ENCODE results near the gene IL18. TPM values are rescaled to one million over a fixed set of nuclear protein-coding genes. Genes with fewer than 3 reads are reported as not detected.
A peak's percentile ranks its signal among the peaks of the same experiment; 100 is the strongest.

Gene IL18
- total and polyA plus RNA-seq, 4 donors = 3.0 to 5.2 (median 3.5) TPM

DNA sequence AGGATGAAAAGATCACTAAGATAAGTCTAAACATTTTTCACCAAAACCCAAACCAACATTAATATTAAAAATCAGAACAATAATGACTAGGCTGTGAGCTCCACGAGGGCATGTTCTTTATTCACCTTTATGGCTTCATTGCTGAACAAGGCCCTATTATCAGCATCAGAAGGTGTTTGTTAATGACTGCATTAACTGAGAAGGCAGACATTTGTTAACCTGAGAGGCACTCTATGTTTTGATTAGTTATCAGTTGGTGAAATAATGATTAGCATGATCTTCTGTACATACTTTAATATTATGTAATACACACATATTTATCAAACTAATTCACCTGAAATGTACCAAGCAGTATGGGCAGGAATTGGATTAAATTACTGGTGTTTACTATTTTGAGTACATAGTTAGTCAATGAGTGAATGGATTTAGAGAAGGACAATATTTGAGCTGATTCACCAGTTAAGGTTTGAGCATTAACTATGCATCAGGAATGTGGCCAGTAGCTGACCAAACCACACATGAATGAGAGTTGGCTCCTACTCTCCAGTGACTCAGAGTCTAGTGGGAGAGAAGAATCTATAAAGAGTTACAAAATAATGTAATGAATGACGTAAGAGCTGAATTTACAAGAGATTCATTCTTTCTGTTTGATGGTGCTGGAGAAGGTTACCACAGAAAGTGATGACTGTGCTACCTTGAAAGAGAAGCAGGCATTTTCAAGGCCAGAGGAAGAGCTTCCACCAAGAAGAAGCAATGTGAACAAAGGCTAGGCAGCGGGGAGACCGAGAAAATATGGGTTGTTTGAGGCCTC lies 6.7 kb downstream of the IL18 start:
- Histone ChIP-seq H3K9ac (ENCODE audit: low read depth in 1 of 2, low read length in 2 of 2) (peak overlapping the region in 1 of 2 donors; percentile 36), H3K27ac (ENCODE audit: low read depth in 1 of 2, low read length in 2 of 2) (peak overlapping the region; percentile 54 to 86), H3K4me1 (ENCODE audit: control insufficient read depth in 4 of 4, insufficient read depth in 4 of 4, low read length in 3 of 4) (peaks cover 0 to 8% (median 5%) of the 10 kb centered on the region in 4 donors), H3K4me3 (ENCODE audit: low read depth in 1 of 3, low read length in 3 of 3) (no peak overlapping the region), H3K36me3 (ENCODE audit: control insufficient read depth in 4 of 4, insufficient read depth in 3 of 4, low read depth in 1 of 4, low read length in 3 of 4) (no peaks in the 10 kb centered on the region), H3K9me3 (ENCODE audit: control insufficient read depth in 4 of 4, low read length in 3 of 4) (no peaks in the 10 kb centered on the region), H3K27me3 (ENCODE audit: control insufficient read depth in 4 of 4, insufficient read depth in 4 of 4, low read length in 3 of 4) (no peaks in the 10 kb centered on the region)
- WGBS = 72% methylated on average over 4 of the region's 4 CpGs
- no peak for DNase-seq (ENCODE audit: low spot score)
- TF ChIP-seq FOXA1 (IDR thresholded peaks at IDR 0.05) = peak; percentile 75
- TF ChIP-seq, protein P1, sequence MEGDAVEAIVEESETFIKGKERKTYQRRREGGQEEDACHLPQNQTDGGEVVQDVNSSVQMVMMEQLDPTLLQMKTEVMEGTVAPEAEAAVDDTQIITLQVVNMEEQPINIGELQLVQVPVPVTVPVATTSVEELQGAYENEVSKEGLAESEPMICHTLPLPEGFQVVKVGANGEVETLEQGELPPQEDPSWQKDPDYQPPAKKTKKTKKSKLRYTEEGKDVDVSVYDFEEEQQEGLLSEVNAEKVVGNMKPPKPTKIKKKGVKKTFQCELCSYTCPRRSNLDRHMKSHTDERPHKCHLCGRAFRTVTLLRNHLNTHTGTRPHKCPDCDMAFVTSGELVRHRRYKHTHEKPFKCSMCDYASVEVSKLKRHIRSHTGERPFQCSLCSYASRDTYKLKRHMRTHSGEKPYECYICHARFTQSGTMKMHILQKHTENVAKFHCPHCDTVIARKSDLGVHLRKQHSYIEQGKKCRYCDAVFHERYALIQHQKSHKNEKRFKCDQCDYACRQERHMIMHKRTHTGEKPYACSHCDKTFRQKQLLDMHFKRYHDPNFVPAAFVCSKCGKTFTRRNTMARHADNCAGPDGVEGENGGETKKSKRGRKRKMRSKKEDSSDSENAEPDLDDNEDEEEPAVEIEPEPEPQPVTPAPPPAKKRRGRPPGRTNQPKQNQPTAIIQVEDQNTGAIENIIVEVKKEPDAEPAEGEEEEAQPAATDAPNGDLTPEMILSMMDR (IDR thresholded peaks at IDR 0.05; ENCODE audit: low read depth, low read length, missing input control) = no peak
- TF ChIP-seq RAD21 (IDR thresholded peaks at IDR 0.05) = peak in 1 of 2 donors; percentile 16
- peak; percentile 33 to 80 for TF ChIP-seq RXRA (IDR thresholded peaks at IDR 0.05)
- no peak for TF ChIP-seq NR2F2 (IDR thresholded peaks at IDR 0.05)
- TF ChIP-seq, protein P2, sequence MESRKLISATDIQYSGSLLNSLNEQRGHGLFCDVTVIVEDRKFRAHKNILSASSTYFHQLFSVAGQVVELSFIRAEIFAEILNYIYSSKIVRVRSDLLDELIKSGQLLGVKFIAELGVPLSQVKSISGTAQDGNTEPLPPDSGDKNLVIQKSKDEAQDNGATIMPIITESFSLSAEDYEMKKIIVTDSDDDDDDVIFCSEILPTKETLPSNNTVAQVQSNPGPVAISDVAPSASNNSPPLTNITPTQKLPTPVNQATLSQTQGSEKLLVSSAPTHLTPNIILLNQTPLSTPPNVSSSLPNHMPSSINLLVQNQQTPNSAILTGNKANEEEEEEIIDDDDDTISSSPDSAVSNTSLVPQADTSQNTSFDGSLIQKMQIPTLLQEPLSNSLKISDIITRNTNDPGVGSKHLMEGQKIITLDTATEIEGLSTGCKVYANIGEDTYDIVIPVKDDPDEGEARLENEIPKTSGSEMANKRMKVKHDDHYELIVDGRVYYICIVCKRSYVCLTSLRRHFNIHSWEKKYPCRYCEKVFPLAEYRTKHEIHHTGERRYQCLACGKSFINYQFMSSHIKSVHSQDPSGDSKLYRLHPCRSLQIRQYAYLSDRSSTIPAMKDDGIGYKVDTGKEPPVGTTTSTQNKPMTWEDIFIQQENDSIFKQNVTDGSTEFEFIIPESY (IDR thresholded peaks at IDR 0.05) = peak; percentile 75
- TF ChIP-seq SP1 (IDR thresholded peaks at IDR 0.05) = peak; percentile 60
- TF ChIP-seq, protein P3, sequence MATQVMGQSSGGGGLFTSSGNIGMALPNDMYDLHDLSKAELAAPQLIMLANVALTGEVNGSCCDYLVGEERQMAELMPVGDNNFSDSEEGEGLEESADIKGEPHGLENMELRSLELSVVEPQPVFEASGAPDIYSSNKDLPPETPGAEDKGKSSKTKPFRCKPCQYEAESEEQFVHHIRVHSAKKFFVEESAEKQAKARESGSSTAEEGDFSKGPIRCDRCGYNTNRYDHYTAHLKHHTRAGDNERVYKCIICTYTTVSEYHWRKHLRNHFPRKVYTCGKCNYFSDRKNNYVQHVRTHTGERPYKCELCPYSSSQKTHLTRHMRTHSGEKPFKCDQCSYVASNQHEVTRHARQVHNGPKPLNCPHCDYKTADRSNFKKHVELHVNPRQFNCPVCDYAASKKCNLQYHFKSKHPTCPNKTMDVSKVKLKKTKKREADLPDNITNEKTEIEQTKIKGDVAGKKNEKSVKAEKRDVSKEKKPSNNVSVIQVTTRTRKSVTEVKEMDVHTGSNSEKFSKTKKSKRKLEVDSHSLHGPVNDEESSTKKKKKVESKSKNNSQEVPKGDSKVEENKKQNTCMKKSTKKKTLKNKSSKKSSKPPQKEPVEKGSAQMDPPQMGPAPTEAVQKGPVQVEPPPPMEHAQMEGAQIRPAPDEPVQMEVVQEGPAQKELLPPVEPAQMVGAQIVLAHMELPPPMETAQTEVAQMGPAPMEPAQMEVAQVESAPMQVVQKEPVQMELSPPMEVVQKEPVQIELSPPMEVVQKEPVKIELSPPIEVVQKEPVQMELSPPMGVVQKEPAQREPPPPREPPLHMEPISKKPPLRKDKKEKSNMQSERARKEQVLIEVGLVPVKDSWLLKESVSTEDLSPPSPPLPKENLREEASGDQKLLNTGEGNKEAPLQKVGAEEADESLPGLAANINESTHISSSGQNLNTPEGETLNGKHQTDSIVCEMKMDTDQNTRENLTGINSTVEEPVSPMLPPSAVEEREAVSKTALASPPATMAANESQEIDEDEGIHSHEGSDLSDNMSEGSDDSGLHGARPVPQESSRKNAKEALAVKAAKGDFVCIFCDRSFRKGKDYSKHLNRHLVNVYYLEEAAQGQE (IDR thresholded peaks at IDR 0.05) = peak; percentile 74
- TF ChIP-seq JUND (IDR thresholded peaks at IDR 0.05) = peak; percentile 93 to 98
- TF ChIP-seq FOXA2 (IDR thresholded peaks at IDR 0.05) = peak; percentile 72
- no peak for TF ChIP-seq TAF1 (conservative IDR thresholded peaks at IDR 0.05)
- peak; percentile 37 to 70 for TF ChIP-seq HNF4A (conservative IDR thresholded peaks at IDR 0.05)
- peak; percentile 42 for TF ChIP-seq YY1 (IDR thresholded peaks at IDR 0.05)
- TF ChIP-seq, protein P4, sequence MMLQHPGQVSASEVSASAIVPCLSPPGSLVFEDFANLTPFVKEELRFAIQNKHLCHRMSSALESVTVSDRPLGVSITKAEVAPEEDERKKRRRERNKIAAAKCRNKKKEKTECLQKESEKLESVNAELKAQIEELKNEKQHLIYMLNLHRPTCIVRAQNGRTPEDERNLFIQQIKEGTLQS (IDR thresholded peaks at IDR 0.05) = peak; percentile 43

All from liver (tissue), 9 donors.